HepG2 (cell line): ENCODE data around the gene PLA2R1. TPM values are rescaled to one million over a fixed set of nuclear protein-coding genes. Genes with fewer than 3 reads are reported as not detected.

ENCODE experiments used
- ASH2L ChIP-seq: fragments of 300-600, 200-600 bp; sonication (generic); IDR thresholded peaks from 2 replicates; pipeline ENCODE4 v1.7.0; 2017; ENCODE audit warnings: low read depth, mild to moderate bottlenecking, moderate library complexity, mixed read lengths, low read length; ENCODE audit not compliant: insufficient read length
- CSRNP1 ChIP-seq: sonication (generic); formaldehyde crosslinking; IDR thresholded peaks from 2 replicates; pipeline ENCODE4 v1.8.1; 2023; ENCODE audit warnings: mild to moderate bottlenecking, missing genetic modification reagents
- HCFC1 ChIP-seq: fragments of 150-350 bp; IDR thresholded peaks from 2 replicates; pipeline ENCODE4 v1.6.1; 2014; ENCODE audit warnings: low read depth, low read length
- HDAC2 ChIP-seq: sonication (generic); formaldehyde crosslinking; IDR thresholded peaks from 2 replicates; pipeline ENCODE4 v1.4.0; 2020; ENCODE audit warnings: missing genetic modification reagents
- KLF15 ChIP-seq: sonication (generic); formaldehyde crosslinking; IDR thresholded peaks from 2 replicates; pipeline ENCODE4 v1.8.1; 2023; ENCODE audit warnings: borderline replicate concordance, mild to moderate bottlenecking, inconsistent platforms, missing genetic modification reagents, mixed read lengths
- LCORL ChIP-seq, 2 experiments: fragments of 450-650 bp in 1 of 2; sonication (generic) in 1 of 2; formaldehyde crosslinking in 1 of 2; IDR thresholded peaks; 2 replicates each; pipeline versions ENCODE4 v1.5.0 to v1.6.1; 2017 to 2020; ENCODE audit warnings: antibody characterized with exemption in 1 of 2, missing genetic modification reagents in 1 of 2
- MTERF4 ChIP-seq: sonication (generic); formaldehyde crosslinking; IDR thresholded peaks from 2 replicates; pipeline ENCODE4 v1.8.0; 2023; ENCODE audit warnings: mild to moderate bottlenecking, missing genetic modification reagents
- NCOR1 ChIP-seq: fragments of 200-600 bp; sonication (generic); IDR thresholded peaks from 2 replicates; pipeline ENCODE4 v1.7.0; 2017; ENCODE audit warnings: antibody characterized with exemption, low read length, borderline replicate concordance
- NFATC3 ChIP-seq: sonication (generic); formaldehyde crosslinking; IDR thresholded peaks from 2 replicates; pipeline ENCODE4 v1.5.1; 2020; ENCODE audit warnings: mild to moderate bottlenecking, missing genetic modification reagents
- RXRA ChIP-seq: sonication (generic); formaldehyde crosslinking; IDR thresholded peaks from 2 replicates; pipeline ENCODE4 v1.5.1; 2020; ENCODE audit warnings: missing genetic modification reagents
- SAP130 ChIP-seq: IDR thresholded peaks from 2 replicates; pipeline ENCODE4 v1.6.1; 2016; ENCODE audit warnings: low read depth
- TFDP1 ChIP-seq: IDR thresholded peaks from 2 replicates; pipeline ENCODE4 v1.6.1; 2016; ENCODE audit warnings: missing compliant biosample characterization, missing genetic modification reagents, borderline replicate concordance
- TRIM24 ChIP-seq: sonication (generic); formaldehyde crosslinking; IDR thresholded peaks from 2 replicates; pipeline ENCODE4 v1.8.0; 2022; ENCODE audit warnings: mild to moderate bottlenecking, missing genetic modification reagents
- ZNF143 ChIP-seq: sonication (generic); formaldehyde crosslinking; IDR thresholded peaks from 2 replicates; pipeline ENCODE4 v1.4.0; 2020; ENCODE audit warnings: missing genetic modification reagents
- ZNF331 ChIP-seq: sonication (generic); formaldehyde crosslinking; IDR thresholded peaks from 2 replicates; pipeline ENCODE4 v1.4.0; 2020; ENCODE audit warnings: missing genetic modification reagents
- ZNF382 ChIP-seq: sonication (generic); formaldehyde crosslinking; IDR thresholded peaks from 2 replicates; pipeline ENCODE4 v1.5.0; 2020; ENCODE audit warnings: missing genetic modification reagents, mild to moderate bottlenecking, borderline replicate concordance
- ZUFSP ChIP-seq: sonication (generic); formaldehyde crosslinking; IDR thresholded peaks from 2 replicates; pipeline ENCODE4 v1.9.0; 2021; ENCODE audit warnings: missing genetic modification reagents, mild to moderate bottlenecking, borderline replicate concordance
- polyA plus RNA-seq, 8 experiments: library from polyadenylated mRNA; depleted of rRNA in 3 of 8; stranded (reverse) in 7 of 8; unstranded in 1 of 8; fragments of >200 nt; fragmentation: Illumina TruSeq in 4 of 8; extraction: Trizol in 4 of 8; gene quantifications; 2 replicates each; pipeline versions ENCODE4 v1.2.1 to v1.2.3, GENCODE V29; 2011 to 2016; ENCODE audit warnings: low read depth in 4 of 8, missing spikeins in 1 of 8, mixed read lengths in 1 of 8; ENCODE audit not compliant: insufficient read depth in 1 of 8
- total RNA-seq, 5 experiments: library from RNA; depleted of rRNA; stranded (reverse); fragments of >200 nt; fragmentation: Illumina TruSeq; extraction: Trizol; gene quantifications; 2 replicates each; pipeline ENCODE4 v1.2.3, GENCODE V29; 2016; ENCODE audit warnings: low read depth in 1 of 5
- TF ChIP-seq, protein P1 (sequence below): IDR thresholded peaks from 2 replicates; pipeline ENCODE4 v1.6.1; 2012; ENCODE audit warnings: low read depth, low read length, improper control_type of control experiment

PLA2R1 gene
- total and polyA plus RNA-seq, 2 of the 13 experiments (the other 11 are each of a cell fraction or from before 2014, with no cell fraction given): not detected

DNA sequence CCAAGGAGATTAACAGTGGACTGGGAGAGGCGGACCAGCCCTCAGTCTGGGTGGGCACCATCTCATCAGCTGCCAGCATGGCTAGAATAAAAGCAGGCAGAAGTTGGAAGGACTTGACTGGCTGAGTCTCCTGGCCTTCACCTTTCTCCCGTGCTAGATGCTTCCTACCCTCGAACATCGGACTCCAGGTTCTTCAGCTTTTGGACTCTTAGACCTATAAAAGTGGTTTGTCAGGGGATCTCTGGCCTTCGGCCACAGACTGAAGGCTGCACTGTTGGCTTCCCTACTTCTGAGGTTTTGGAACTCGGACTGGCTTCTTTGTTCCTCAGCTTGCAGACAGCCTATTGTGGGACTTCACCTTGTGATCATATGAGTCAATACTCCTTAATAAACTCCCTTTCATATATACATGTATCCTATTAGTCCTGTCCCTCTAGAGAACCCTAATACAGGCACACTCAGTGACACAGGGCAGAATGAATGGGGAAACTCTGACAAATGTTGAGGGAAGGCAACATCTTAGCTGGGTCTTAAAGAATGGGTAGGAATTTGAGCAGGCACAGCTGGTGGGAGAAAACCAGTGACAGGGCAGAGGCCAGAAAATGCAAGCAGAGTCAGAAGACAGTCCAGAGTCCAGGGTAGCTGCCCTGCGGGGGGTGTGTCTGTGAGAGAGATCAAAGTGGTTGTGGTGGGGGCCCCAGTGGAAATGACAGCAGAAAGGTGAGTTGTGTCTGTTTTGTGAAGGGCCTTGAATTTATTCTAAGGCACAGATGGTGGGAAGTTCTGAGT, 156.3 kb downstream of the PLA2R1 start (continued):
- TF ChIP-seq TRIM24 (CRISPR knock-in tag) (no peak), ZNF331 (CRISPR knock-in tag) (peak; percentile 88), ASH2L (peak; percentile 71), NFATC3 (CRISPR knock-in tag) (no peak), KLF15 (no peak), LCORL (IDR thresholded peaks at IDR 0.05) (no peak), LCORL (CRISPR knock-in tag; IDR thresholded peaks at IDR 0.05) (peak; percentile 43; the same call in 1 of the 2 replicates), TFDP1 (CRISPR knock-in tag) (no peak), ZUFSP (CRISPR knock-in tag) (no peak), HDAC2 (CRISPR knock-in tag) (peak; percentile 82), NCOR1 (peak; percentile 78; the same call in 1 of the 2 replicates), RXRA (CRISPR knock-in tag) (peak; percentile 70; the same call in 1 of the 2 replicates), CSRNP1 (CRISPR knock-in tag) (no peak), ZNF143 (no peak), MTERF4 (CRISPR knock-in tag) (0 out of 2 replicates have a peak, but pooled peaks have one; percentile 54), HCFC1 (no peak), SAP130 (CRISPR knock-in tag) (peak; percentile 73), ZNF382 (CRISPR knock-in tag) (no peak)
- TF ChIP-seq, protein P1, sequence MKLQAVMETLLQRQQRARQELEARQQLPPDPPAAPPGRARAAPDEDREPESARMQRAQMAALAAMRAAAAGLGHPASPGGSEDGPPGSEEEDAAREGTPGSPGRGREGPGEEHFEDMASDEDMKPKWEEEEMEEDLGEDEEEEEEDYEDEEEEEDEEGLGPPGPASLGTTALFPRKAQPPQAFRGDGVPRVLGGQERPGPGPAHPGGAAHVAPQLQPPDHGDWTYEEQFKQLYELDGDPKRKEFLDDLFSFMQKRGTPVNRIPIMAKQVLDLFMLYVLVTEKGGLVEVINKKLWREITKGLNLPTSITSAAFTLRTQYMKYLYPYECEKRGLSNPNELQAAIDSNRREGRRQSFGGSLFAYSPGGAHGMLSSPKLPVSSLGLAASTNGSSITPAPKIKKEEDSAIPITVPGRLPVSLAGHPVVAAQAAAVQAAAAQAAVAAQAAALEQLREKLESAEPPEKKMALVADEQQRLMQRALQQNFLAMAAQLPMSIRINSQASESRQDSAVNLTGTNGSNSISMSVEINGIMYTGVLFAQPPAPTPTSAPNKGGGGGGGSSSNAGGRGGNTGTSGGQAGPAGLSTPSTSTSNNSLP: no peak
